A673 (cell line): ENCODE results near the gene TMC1. TPM values are rescaled to one million over a fixed set of nuclear protein-coding genes. Genes with fewer than 3 reads are reported as not detected.

Source experiments
- BruUV-seq: library from RNA; stranded (reverse); fragments of 400-500 nt; replicated peaks from 2 replicates; lab custom pipeline; 2021; lab: Mats Ljungman, UMichigan
- CTCF ChIA-PET: fragments of 300-600 bp; sonication (Branson Sonifier 250); formaldehyde crosslinking; loops from one replicate; lab custom pipeline; 2022; ENCODE audit warnings: antibody characterized with exemption; lab: Charles Lee
- POLR2A ChIA-PET: fragments of 300-600 bp; sonication (Branson Sonifier 250); formaldehyde crosslinking; loops from one replicate; lab custom pipeline; 2022; ENCODE audit warnings: antibody characterized with exemption; ENCODE audit not compliant: low non-redundant PET; lab: Charles Lee
- DNase-seq: peaks from one replicate; pipeline ENCODE4 v3.0.0-alpha.2; 2015; ENCODE audit warnings: low spot score
- H3K27ac ChIP-seq: fragments of 200-600 bp; sonication (generic); 2 replicates; pipeline ENCODE4 v1.5.1; 2016; ENCODE audit warnings: mixed run types, low read depth, mild to moderate bottlenecking, mixed read lengths, antibody characterized with exemption, low read length; ENCODE audit not compliant: poor library complexity, severe bottlenecking
- H3K27me3 ChIP-seq: fragments of 200-600 bp; sonication (generic); replicated peaks from 2 replicates; pipeline ENCODE4 v1.6.1; 2017; ENCODE audit warnings: mixed run types, low read depth, mild to moderate bottlenecking, mixed read lengths, antibody characterized with exemption, low read length; ENCODE audit not compliant: insufficient read depth, poor library complexity
- H3K36me3 ChIP-seq: fragments of 200-600 bp; sonication (generic); 2 replicates; pipeline ENCODE4 v1.6.1; 2016; ENCODE audit warnings: mixed run types, mild to moderate bottlenecking, mixed read lengths, antibody characterized with exemption, low read length; ENCODE audit not compliant: insufficient read depth, poor library complexity, severe bottlenecking
- H3K4me1 ChIP-seq: fragments of 200-600 bp; sonication (generic); 2 replicates; pipeline ENCODE4 v1.6.1; 2017; ENCODE audit warnings: mixed run types, mild to moderate bottlenecking, mixed read lengths, antibody characterized with exemption, low read length; ENCODE audit not compliant: insufficient read depth, poor library complexity, severe bottlenecking
- H3K4me3 ChIP-seq: fragments of 200-600 bp; sonication (generic); 2 replicates; pipeline ENCODE4 v1.5.1; 2016; ENCODE audit warnings: low read depth, mixed run types, mild to moderate bottlenecking, mixed read lengths, low read length; ENCODE audit not compliant: poor library complexity, severe bottlenecking
- H3K9me3 ChIP-seq: fragments of 200-600 bp; sonication (generic); 2 replicates; pipeline ENCODE4 v1.6.1; 2016; ENCODE audit warnings: mixed run types, low read depth, mild to moderate bottlenecking, mixed read lengths, antibody characterized with exemption, low read length; ENCODE audit not compliant: poor library complexity, severe bottlenecking
- CTCF ChIP-seq: fragments of 300-800, 200-600 bp; sonication (generic); conservative IDR thresholded peaks from 2 replicates; pipeline ENCODE4 v1.5.1; 2017; ENCODE audit warnings: low read depth, mild to moderate bottlenecking, antibody characterized with exemption, low read length, moderate library complexity, mixed read lengths
- EZH2 ChIP-seq: fragments of 200-600 bp; sonication (generic); IDR thresholded peaks from 2 replicates; pipeline ENCODE4 v1.6.1; 2017; ENCODE audit warnings: borderline replicate concordance, low read depth, mild to moderate bottlenecking, mixed read lengths, antibody characterized with exemption, low read length; ENCODE audit not compliant: poor library complexity, severe bottlenecking
- intact Hi-C: fragments of 100-400 bp; cut with micrococcal nuclease; formaldehyde crosslinking; loops from one replicate; pipeline ENCODE4 v1.10.0; 2022; ENCODE audit not compliant: unreplicated experiment
- total RNA-seq: library from RNA; stranded (reverse); gene quantifications from 2 replicates; pipeline ENCODE4 v1.2.3, GENCODE V29; 2021

Gene TMC1
- total RNA-seq, 1 experiment from 2014 or later: 0.75 TPM

DNA sequence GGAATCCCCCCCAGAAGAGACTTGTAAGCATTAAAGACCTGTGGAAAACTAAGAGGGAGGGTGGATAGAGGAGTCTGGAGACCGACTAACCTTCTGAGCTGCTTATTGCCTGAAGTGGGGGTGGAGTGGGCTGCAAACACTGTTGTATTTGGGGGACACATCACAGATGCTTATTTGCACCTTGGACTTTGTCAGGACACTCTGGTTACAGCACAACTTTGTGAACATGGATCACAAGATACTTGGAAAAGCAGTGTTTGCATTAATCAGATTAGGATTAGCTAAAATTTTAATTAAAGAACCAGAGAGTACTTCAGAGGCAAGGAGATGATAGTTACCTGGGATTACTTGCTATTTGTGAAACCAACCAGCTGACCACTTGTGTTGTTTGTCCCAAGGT, 30.9 kb downstream of the TMC1 start:
- Histone ChIP-seq H3K27ac (no peak overlapping the region), H3K27me3 (no peaks in the 10 kb centered on the region), H3K4me1 (no peaks in the 10 kb centered on the region), H3K4me3 (no peak overlapping the region), H3K36me3 (no peaks in the 10 kb centered on the region), H3K9me3 (no peaks in the 10 kb centered on the region)
- CTCF ChIA-PET: no interaction called here
- intact Hi-C loops: no loop called here
- no TSS peak for BruUV-seq
- no peak for DNase-seq
- POLR2A ChIA-PET: interaction anchor here (0.5 kb wide), 1 partner anchor 12 kb away, joined by 3 read pairs; no protein-coding TSS in a partner anchor
- TF ChIP-seq EZH2 (no peak), CTCF (no peak)

DNA sequence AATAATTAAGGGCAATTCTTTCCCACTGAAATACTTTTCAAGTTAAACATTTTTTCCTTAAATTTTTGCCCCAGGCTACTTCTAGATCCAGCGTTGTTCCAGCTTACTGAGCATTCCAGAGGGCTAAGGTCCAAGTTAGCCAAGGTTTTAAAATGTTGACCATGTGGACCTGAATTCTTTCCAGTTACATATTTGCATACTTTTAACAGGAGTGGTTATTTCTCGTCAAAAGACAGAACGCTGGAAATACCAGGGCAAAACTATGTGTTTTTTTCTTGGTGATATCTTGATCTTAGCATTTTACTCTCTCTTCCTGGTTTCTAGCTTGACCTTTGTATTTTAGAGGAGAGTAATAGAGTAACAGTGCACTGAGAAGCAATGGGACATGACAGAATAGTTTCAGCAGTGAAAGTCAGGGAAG, 32.8 kb downstream of the TMC1 start:
- TF ChIP-seq EZH2 (no peak), CTCF (no peak)
- no peaks in the 10 kb centered on the region for H3K27me3 ChIP-seq
- POLR2A ChIA-PET: no interaction called here
- BruUV-seq: no TSS peak
- H3K36me3 ChIP-seq: no peaks in the 10 kb centered on the region
- CTCF ChIA-PET: no interaction called here
- no peaks in the 10 kb centered on the region for H3K9me3 ChIP-seq
- H3K27ac ChIP-seq: no peak overlapping the region
- intact Hi-C loops: no loop called here
- H3K4me1 ChIP-seq: no peaks in the 10 kb centered on the region
- no peak for DNase-seq
- H3K4me3 ChIP-seq: no peak overlapping the region

- H3K27me3 ChIP-seq: no peaks in the 10 kb centered on the region
- no peaks in the 10 kb centered on the region for H3K9me3 ChIP-seq
- H3K4me3 ChIP-seq: no peak overlapping the region
- intact Hi-C loops: no loop called here
- no peaks in the 10 kb centered on the region for H3K36me3 ChIP-seq
- TF ChIP-seq CTCF (no peak), EZH2 (no peak)
- CTCF ChIA-PET: no interaction called here
- H3K27ac ChIP-seq: no peak overlapping the region
- no TSS peak for BruUV-seq
- POLR2A ChIA-PET: no interaction called here
- peak; percentile 11 for DNase-seq
- H3K4me1 ChIP-seq: no peaks in the 10 kb centered on the region
Measured at GRCh38 chr9:72557549-72557948, 36.1 kb downstream of the TMC1 start.
